HEK293T (cell line): Measurements from ENCODE around the gene TSHR.

Source experiments
- CTCF ChIA-PET: fragments of 350-600 bp; formaldehyde crosslinking; extraction: SDS; loops from one replicate; lab custom pipeline; 2021; ENCODE audit warnings: antibody characterized with exemption, inconsistent platforms; lab: Yijun Ruan, JAX
- POLR2A ChIA-PET: fragments of 350-600 bp; formaldehyde crosslinking; extraction: SDS; loops from one replicate; lab custom pipeline; 2020; ENCODE audit warnings: antibody characterized with exemption, inconsistent platforms; lab: Yijun Ruan, JAX
- DNase-seq: peaks from one replicate; pipeline ENCODE4 v3.0.0; 2012; ENCODE audit warnings: mixed read lengths; ENCODE audit errors: extremely low spot score
- ARNT ChIP-seq: fragments of 450-650 bp; IDR thresholded peaks from 2 replicates; pipeline ENCODE4 v1.6.1; 2017; ENCODE audit warnings: mild to moderate bottlenecking
- BHLHE40 ChIP-seq: fragments of 450-650 bp; IDR thresholded peaks from 2 replicates; pipeline ENCODE4 v1.6.1; 2016; ENCODE audit warnings: mild to moderate bottlenecking, moderate library complexity, borderline replicate concordance
- CTBP1 ChIP-seq: fragments of 450-650 bp; IDR thresholded peaks from 2 replicates; pipeline ENCODE4 v1.6.1; 2016; ENCODE audit warnings: borderline replicate concordance
- ELF4 ChIP-seq: fragments of 450-650 bp; IDR thresholded peaks from 2 replicates; pipeline ENCODE4 v1.6.1; 2017; ENCODE audit warnings: antibody characterized with exemption
- FOXA1 ChIP-seq: fragments of 450-650 bp; IDR thresholded peaks from 2 replicates; pipeline ENCODE4 v1.6.1; 2016; ENCODE audit warnings: mild to moderate bottlenecking
- FOXK2 ChIP-seq: fragments of 450-650 bp; IDR thresholded peaks from 2 replicates; pipeline ENCODE4 v1.6.1; 2016; ENCODE audit warnings: mild to moderate bottlenecking
- FOXM1 ChIP-seq: fragments of 450-650 bp; IDR thresholded peaks from 2 replicates; pipeline ENCODE4 v1.6.1; 2017; ENCODE audit warnings: mild to moderate bottlenecking, borderline replicate concordance
- HDGF ChIP-seq: fragments of 450-650 bp; IDR thresholded peaks from 2 replicates; pipeline ENCODE4 v1.6.1; 2017; ENCODE audit warnings: antibody characterized with exemption, borderline replicate concordance
- L3MBTL2 ChIP-seq: fragments of 450-650 bp; conservative IDR thresholded peaks from 2 replicates; pipeline ENCODE4 v1.6.1; 2016; ENCODE audit warnings: mild to moderate bottlenecking
- LEF1 ChIP-seq: fragments of 450-650 bp; IDR thresholded peaks from 2 replicates; pipeline ENCODE4 v1.6.1; 2017; ENCODE audit warnings: mild to moderate bottlenecking, borderline replicate concordance
- NFRKB ChIP-seq: fragments of 450-650 bp; IDR thresholded peaks from 2 replicates; pipeline ENCODE4 v1.6.1; 2016; ENCODE audit warnings: mild to moderate bottlenecking, moderate library complexity
- SP1 ChIP-seq: fragments of 450-650 bp; IDR thresholded peaks from 2 replicates; pipeline ENCODE4 v1.6.1; 2017
- SUZ12 ChIP-seq: fragments of 450-650 bp; IDR thresholded peaks from 2 replicates; pipeline ENCODE4 v1.6.1; 2016; ENCODE audit warnings: mild to moderate bottlenecking
- TARDBP ChIP-seq: fragments of 450-650 bp; IDR thresholded peaks from 2 replicates; pipeline ENCODE4 v1.6.1; 2016
- ZNF384 ChIP-seq: fragments of 450-650 bp; IDR thresholded peaks from 2 replicates; pipeline ENCODE4 v1.6.1; 2016
- TF ChIP-seq, protein P1 (sequence below): fragments of 450-650 bp; IDR thresholded peaks from 2 replicates; pipeline ENCODE4 v1.6.1; 2016

TSHR gene

DNA sequence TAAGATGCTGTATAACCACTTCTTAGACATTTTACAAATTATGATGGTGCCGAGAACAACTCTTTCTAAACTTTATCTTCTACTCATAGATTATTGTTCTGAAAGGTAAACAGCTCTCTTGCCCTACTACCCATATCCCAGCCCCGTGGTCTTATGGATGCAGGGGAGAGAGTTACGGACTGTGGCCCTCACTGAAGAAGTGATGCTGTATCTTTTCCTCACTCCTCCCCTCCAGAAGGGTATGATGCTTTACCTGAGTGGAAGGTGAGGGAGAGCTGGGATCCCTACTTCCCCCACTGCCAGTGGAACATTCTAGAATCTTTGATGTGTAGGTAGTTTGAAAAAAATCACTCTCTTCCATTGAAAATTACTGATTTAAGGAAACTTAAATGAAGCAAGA, 3.5 kb downstream of the TSHR start:
- ChIA-PET CTCF (interaction anchor here (2.1 kb wide), 1 partner anchor 28 kb away, joined by 9 read pairs; no protein-coding TSS in a partner anchor), POLR2A (no interaction called here)

DNA sequence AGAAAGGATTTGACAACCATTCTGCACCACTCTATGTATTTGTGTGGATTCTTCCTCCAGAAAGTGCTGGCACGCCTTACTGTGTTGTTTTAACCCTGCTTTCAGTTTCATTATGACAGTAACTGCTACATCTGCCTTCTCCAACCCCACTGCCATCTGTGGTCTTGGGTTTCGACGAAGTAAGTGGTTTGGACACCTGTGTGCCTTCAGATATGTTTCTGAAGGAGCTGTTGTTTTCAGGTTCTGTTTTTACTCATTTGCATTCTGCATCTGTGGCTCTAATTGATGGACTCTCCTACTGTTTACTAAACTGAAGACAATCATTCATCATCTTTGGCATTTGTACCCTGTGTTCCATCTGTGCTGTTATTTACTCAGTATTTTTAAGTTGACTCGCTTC, 4.1 kb downstream of the TSHR start:
- TF ChIP-seq CTBP1 (no peak), SUZ12 (no peak)
- DNase-seq, result no peak
- POLR2A ChIA-PET, result no interaction called here
- CTCF ChIA-PET, result no interaction called here

More for the DNA sequence above, 3.5 kb downstream of the TSHR start:
- DNase-seq, result no peak
- TF ChIP-seq L3MBTL2 (no peak), SUZ12 (no peak)

DNA sequence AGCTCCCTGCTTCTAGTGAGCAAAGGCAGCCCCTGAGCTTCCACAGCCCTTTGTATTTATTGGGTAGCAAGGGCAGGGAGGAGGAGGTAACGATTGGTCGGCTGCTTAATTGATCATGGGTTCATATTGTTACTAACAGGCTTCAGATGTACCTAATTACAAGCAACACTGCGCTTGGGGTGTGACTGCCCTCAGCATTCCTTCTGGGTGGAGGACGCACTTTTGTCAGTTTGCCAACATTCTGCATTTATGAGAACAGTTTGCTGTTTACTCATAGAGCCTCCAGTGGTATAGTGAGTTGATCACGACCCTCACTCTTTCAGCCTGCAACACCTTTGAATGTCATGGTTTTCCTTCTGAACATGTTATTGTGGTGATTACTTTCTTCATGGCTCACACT, 9.6 kb downstream of the TSHR start:
- DNase-seq, result no peak
- ChIA-PET POLR2A (no interaction called here), CTCF (interaction anchor here (1.5 kb wide), 1 partner anchor 22 kb away, joined by 4 read pairs; no protein-coding TSS in a partner anchor)
- TF ChIP-seq NFRKB (no peak), FOXM1 (no peak), ARNT (no peak), HDGF (no peak), ELF4 (no peak), ZNF384 (no peak), BHLHE40 (no peak), FOXK2 (no peak), SUZ12 (no peak), TARDBP (no peak), LEF1 (no peak)
- TF ChIP-seq, protein P1, sequence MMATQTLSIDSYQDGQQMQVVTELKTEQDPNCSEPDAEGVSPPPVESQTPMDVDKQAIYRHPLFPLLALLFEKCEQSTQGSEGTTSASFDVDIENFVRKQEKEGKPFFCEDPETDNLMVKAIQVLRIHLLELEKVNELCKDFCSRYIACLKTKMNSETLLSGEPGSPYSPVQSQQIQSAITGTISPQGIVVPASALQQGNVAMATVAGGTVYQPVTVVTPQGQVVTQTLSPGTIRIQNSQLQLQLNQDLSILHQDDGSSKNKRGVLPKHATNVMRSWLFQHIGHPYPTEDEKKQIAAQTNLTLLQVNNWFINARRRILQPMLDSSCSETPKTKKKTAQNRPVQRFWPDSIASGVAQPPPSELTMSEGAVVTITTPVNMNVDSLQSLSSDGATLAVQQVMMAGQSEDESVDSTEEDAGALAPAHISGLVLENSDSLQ, result no peak

DNA sequence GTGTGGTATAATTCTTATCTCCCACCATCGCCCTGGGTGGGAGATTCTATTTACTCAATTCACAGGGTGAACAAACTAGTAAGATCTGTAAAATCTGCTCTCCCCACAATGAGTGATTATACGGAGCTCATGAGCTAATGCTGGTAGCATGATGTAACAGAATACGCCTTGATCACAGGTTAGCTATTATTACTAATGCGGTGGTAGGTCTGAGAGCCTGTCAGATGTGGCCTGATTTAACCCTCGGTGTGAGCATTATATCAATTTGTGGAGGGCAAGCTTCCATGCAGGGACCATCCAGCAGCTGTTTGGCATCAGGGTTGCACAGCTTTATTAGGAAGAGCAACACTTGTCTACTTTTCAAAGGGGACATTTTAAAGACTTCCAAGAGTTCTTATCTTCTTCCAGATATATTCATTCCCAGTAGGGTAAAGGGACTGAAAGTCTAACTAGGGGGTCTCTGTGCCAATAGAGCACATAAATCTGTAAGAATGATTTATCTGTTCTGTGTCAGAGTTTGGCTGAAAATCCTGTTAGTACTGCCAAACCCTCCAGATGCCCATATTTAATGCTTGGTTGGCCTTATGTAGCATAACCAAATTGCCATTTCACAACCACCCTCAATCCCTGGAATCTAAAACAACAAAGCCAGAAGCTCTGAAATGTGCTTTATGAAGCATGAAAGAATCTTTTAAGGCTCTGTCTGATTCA, 18.7 kb downstream of the TSHR start:
- DNase-seq, result no peak
- ChIA-PET POLR2A (interaction anchor here (1.1 to 1.2 kb wide), 2 partner anchors 32 to 196 kb away, joined by 3 to 4 read pairs; no protein-coding TSS in a partner anchor), CTCF (interaction anchor here (0.6 to 1.7 kb wide), 4 partner anchors 13 to 350 kb away, joined by 4 to 10 read pairs (median 6); partner anchors contain the start of gene TSHR)
- TF ChIP-seq TARDBP (no peak), ZNF384 (no peak), L3MBTL2 (no peak), NFRKB (no peak), FOXK2 (no peak), ELF4 (no peak), SP1 (no peak), FOXM1 (no peak), ARNT (no peak), HDGF (no peak), LEF1 (no peak), FOXA1 (no peak), CTBP1 (no peak), BHLHE40 (no peak), SUZ12 (no peak)
- TF ChIP-seq, protein P1, result no peak

DNA sequence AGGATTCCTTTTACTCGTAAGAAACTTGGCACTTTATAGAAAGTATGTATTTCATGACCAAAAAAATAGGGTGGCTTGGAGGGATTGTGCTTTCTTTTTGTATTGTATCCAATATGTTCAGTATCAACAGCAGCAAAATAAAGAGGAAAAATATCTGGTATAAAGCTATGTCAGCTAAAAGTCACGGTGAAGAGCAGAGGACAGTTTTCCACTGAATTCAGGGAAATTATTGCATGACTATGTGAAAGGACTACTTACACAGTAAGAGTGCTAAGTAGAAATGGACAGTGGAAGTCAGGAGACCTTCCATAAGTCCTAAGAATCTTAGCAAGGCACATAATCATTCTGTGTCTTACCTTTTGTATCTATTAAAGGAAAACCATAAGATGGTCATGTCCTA, 19.3 kb downstream of the TSHR start:
- ChIA-PET CTCF (interaction anchor here (1.7 kb wide), 1 partner anchor 13 kb away, joined by 6 read pairs; no protein-coding TSS in a partner anchor), POLR2A (interaction anchor here (1.1 to 1.2 kb wide), 2 partner anchors 32 to 196 kb away, joined by 3 to 4 read pairs; no protein-coding TSS in a partner anchor)
- DNase-seq, result no peak
- TF ChIP-seq TARDBP (no peak), ARNT (no peak), SP1 (no peak)
- TF ChIP-seq, protein P1, result no peak

DNA sequence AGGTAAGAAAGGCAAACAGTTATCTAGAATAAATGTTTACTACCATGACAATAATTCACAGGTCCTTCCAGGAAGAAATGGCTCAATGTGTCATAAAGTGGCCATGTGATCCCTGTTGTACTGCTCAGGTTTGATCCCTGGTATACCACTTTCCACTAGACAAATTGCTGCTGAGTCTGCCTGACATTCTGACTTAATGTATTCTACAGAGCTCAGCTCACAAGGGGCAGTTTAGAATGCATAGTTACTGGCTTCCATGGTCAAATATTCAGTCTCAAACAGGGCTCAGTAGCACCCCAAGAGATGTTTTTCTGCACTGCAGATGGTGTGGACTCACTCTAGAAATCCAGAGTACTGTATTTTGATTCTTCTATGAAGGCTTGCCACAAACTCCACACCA, 21.8 kb downstream of the TSHR start:
- ChIA-PET POLR2A (no interaction called here), CTCF (no interaction called here)
- no peak for DNase-seq

DNA sequence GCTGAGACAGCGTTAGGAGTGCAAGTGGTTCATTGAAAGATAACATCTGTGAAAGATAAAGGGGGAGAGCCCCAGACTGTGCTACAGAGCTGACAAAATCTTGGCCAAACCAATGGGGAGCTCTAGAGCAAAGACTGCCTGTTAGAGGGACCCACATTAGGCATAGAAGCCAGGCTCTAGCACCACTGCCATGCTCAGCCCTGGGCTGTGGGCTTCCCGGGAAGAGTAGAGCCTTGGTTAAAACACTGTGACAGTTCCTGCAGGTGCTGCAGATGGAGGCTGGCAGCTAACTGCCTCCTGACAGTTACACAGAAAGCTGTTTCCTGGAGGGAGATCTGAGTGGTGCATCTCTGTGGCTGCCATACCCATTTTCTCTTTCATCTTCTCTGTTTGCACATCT, 23.0 kb downstream of the TSHR start:
- ChIA-PET POLR2A (no interaction called here), CTCF (no interaction called here)
- TF ChIP-seq ARNT (no peak), L3MBTL2 (no peak), FOXM1 (no peak), FOXK2 (no peak), HDGF (no peak), ELF4 (no peak), LEF1 (no peak)
- no peak for DNase-seq

More for the DNA sequence above, 21.8 kb downstream of the TSHR start:
- TF ChIP-seq SUZ12 (no peak), HDGF (no peak)
